Measurements from ENCODE around the gene TMEM151A. TPM values are rescaled to one million over a fixed set of nuclear protein-coding genes. Genes with fewer than 3 reads are reported as not detected.
A peak's percentile ranks its signal among the peaks of the same experiment; 100 is the strongest.
"Not testable (repeated sequence)": the region's sequence is repeated elsewhere in the genome, so short reads cannot be mapped to it uniquely, and the experiment has no call there.

Gene TMEM151A
- polyA plus RNA-seq, 1 experiment, result 0.15 TPM

DNA sequence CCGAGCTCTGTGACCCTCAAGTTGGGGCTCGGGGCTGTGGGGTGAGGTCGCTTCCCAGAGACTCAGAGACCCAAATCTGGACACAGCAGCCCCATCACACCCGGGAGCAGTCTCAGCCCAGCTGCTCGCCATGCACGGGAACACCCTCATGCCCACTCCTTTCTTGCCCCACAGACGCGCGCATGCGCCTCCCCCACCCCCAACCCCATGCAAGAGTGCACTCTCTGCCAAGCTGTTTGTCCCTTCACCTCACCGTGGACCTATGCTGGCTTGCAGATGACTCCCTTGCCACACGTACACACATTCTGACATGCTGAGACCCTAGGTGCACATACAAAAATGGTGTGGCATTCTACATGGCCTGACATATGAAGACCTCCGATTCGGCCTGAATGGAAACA lies 25.6 kb downstream of the TMEM151A start:
- H3K4me3 ChIP-seq (ENCODE audit: low read depth, low read length), result peak overlapping the region; percentile 69
- ChIA-PET POLR2A (interaction anchor here (1.0 to 1.1 kb wide), 2 partner anchors 9 to 28 kb away, joined by 6 to 10 read pairs; partner anchors contain the start of gene YIF1A), CTCF (interaction anchor here (2.3 to 11.3 kb wide), 4 partner anchors 9 to 70 kb away, joined by 15 to 188 read pairs (median 22); partner anchors contain the start of gene RIN1)
- no peak for DNase-seq (ENCODE audit: low read depth)
- no peaks in the 10 kb centered on the region for H3K27me3 ChIP-seq (ENCODE audit: control insufficient read depth, insufficient read depth, low read length)
- no peaks in the 10 kb centered on the region; the same call in 1 of the 2 replicates for H3K36me3 ChIP-seq (ENCODE audit: control insufficient read depth, insufficient read depth, low read length)
- TF ChIP-seq, protein P1, sequence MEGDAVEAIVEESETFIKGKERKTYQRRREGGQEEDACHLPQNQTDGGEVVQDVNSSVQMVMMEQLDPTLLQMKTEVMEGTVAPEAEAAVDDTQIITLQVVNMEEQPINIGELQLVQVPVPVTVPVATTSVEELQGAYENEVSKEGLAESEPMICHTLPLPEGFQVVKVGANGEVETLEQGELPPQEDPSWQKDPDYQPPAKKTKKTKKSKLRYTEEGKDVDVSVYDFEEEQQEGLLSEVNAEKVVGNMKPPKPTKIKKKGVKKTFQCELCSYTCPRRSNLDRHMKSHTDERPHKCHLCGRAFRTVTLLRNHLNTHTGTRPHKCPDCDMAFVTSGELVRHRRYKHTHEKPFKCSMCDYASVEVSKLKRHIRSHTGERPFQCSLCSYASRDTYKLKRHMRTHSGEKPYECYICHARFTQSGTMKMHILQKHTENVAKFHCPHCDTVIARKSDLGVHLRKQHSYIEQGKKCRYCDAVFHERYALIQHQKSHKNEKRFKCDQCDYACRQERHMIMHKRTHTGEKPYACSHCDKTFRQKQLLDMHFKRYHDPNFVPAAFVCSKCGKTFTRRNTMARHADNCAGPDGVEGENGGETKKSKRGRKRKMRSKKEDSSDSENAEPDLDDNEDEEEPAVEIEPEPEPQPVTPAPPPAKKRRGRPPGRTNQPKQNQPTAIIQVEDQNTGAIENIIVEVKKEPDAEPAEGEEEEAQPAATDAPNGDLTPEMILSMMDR (IDR thresholded peaks at IDR 0.05; ENCODE audit: insufficient read depth, low read depth, low read length), result no peak

DNA sequence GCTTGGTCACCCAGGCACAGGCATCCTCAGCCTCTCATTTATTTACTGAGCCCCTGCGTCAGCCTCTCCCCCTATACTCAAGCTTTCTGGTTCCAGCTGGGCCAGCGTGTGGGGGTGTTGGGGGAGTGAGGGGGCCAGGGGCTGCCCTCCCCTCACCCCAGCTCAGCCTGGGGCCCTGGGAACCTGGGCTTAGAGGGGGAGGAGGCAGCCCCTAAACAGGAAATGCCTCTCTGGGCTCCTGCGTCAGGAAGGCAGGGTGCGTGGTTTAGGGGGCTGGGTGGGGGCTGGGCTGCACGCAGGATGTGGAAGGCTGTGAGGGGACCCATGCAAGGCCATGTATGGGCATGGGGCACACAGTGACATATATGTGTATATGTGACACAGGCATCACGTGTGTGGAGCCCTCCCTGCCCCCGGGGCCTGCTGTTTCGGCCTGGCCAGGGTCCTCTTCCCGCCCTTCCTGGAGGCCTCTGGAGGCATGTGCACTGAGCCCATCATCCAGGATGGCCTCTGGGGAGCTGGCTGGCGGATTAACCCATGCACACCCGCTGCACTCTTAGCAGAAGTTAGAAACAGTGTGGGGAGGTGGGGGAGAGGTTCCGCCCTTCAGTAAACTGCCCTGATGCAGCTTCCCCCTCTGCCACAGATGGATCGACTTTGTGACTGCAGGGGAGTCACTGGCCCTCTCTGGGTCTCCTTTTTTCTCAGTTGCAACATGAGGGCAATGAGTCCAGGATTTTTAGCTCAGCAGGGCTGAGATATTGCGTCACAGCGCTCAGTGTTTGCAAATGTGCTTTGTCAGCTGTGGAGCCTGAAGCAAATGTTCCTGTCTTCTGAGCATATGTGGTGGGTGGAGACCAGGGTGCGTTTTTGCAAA lies 26.3 kb downstream of the TMEM151A start:
- Histone ChIP-seq H3K4me3 (ENCODE audit: low read depth, low read length) (no peak overlapping the region), H3K36me3 (ENCODE audit: control insufficient read depth, insufficient read depth, low read length) (no peaks in the 10 kb centered on the region; the same call in 1 of the 2 replicates), H3K27me3 (ENCODE audit: control insufficient read depth, insufficient read depth, low read length) (no peaks in the 10 kb centered on the region)
- no peak for DNase-seq (ENCODE audit: low read depth)
- CTCF ChIA-PET, result interaction anchor here (0.6 to 11.3 kb wide), 5 partner anchors 9 to 74 kb away, joined by 3 to 188 read pairs (median 17); partner anchors contain the start of gene RIN1
- TF ChIP-seq, protein P1 (IDR thresholded peaks at IDR 0.05; ENCODE audit: insufficient read depth, low read depth, low read length), result no peak
- POLR2A ChIA-PET, result interaction anchor here (0.8 kb wide), 1 partner anchor 29 kb away, joined by 6 read pairs; the partner anchor contains the start of gene YIF1A

DNA sequence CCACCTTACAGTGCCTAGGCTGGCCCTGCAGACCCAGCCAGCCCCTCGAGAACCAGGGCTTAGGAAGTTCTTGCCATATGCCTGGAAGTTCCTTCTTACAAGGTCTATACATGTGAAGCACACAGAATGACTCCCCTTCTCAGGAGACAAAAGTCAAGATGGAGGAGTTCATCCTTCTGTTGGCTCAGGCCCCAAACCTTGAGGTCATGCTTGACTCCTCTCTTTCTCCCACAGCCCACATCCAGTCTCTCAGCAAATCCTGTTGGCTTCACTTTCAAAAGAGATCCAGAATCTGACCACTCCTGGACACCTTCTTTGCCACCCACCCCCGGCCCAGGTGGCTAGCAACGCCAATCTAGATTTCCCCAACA lies 26.9 kb downstream of the TMEM151A start:
- Histone ChIP-seq H3K36me3 (ENCODE audit: control insufficient read depth, insufficient read depth, low read length) (no peaks in the 10 kb centered on the region; the same call in 1 of the 2 replicates), H3K4me3 (ENCODE audit: low read depth, low read length) (no peak overlapping the region), H3K27me3 (ENCODE audit: control insufficient read depth, insufficient read depth, low read length) (no peaks in the 10 kb centered on the region)
- TF ChIP-seq, protein P1 (IDR thresholded peaks at IDR 0.05; ENCODE audit: insufficient read depth, low read depth, low read length), result no peak
- POLR2A ChIA-PET, result interaction anchor here (0.8 kb wide), 1 partner anchor 30 kb away, joined by 6 read pairs; the partner anchor contains the start of gene YIF1A
- CTCF ChIA-PET, result interaction anchor here (0.6 to 11.3 kb wide), 5 partner anchors 8 to 74 kb away, joined by 3 to 188 read pairs (median 17); partner anchors contain the start of gene RIN1
- no peak for DNase-seq (ENCODE audit: low read depth)

DNA sequence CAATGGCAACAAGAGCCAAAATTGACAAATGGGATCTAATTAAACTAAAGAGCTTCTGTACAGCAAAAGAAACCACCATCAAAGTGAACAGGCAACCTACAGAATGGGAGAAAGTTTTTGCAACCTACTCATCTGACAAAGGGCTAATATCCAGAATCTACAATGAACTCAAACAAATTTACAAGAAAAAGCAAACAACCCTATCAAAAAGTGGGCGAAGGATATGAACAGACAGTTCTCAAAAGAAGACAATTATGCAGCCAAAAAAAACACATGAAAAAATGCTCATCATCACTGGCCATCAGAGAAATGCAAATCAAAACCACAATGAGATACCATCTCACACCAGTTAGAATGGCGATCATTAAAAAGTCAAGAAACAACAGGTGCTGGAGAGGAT lies 28.6 kb downstream of the TMEM151A start:
- H3K27me3 ChIP-seq (ENCODE audit: control insufficient read depth, insufficient read depth, low read length); CTCF ChIA-PET; H3K36me3 ChIP-seq (ENCODE audit: control insufficient read depth, insufficient read depth, low read length); POLR2A ChIA-PET; DNase-seq (ENCODE audit: low read depth); H3K4me3 ChIP-seq (ENCODE audit: low read depth, low read length): not testable (repeated sequence)

DNA sequence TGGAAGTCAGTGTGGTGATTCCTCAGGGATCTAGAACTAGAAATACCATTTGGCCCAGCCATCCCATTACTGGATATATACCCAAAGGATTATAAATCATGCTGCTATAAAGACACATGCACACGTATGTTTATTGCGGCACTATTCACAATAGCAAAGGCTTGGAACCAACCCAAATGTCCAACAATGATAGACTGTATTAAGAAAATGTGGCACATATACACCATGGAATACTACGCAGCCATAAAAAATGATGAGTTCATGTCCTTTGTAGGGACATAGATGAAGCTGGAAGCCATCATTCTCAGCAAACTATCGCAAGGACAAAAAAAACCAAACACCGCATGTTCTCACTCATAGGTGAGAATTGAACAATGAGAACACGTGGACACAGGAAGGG lies 29.1 kb downstream of the TMEM151A start:
- POLR2A ChIA-PET; H3K27me3 ChIP-seq (ENCODE audit: control insufficient read depth, insufficient read depth, low read length); H3K4me3 ChIP-seq (ENCODE audit: low read depth, low read length); DNase-seq (ENCODE audit: low read depth); CTCF ChIA-PET; H3K36me3 ChIP-seq (ENCODE audit: control insufficient read depth, insufficient read depth, low read length): not testable (repeated sequence)

DNA sequence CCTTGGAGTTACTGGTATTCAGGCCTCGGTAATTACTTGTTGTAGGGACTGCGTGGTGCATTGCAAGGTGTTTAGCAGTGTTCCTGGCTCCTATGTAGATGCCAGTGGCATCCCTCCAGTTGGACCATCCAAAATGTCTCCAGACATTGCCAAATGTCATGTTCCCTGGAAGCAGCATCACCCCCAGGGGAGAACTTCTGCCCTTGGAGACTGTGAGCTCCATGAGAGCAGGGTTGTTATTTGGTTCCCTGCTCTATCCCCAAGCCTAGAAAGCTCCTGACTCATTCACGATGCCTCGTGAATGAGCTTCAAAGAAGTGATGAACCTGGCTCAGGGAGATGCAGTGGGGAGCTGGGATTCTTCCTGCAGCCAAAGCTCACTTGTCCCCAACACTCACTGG lies 29.9 kb downstream of the TMEM151A start:
- DNase-seq (ENCODE audit: low read depth), result no peak
- POLR2A ChIA-PET, result no interaction called here
- TF ChIP-seq, protein P1 (IDR thresholded peaks at IDR 0.05; ENCODE audit: insufficient read depth, low read depth, low read length), result no peak
- CTCF ChIA-PET, result interaction anchor here (1.3 to 1.7 kb wide), 3 partner anchors 8 to 14 kb away, joined by 4 to 7 read pairs (median 4); partner anchors contain the start of gene RIN1
- no peaks in the 10 kb centered on the region for H3K27me3 ChIP-seq (ENCODE audit: control insufficient read depth, insufficient read depth, low read length)
- H3K4me3 ChIP-seq (ENCODE audit: low read depth, low read length), result no peak overlapping the region
- no peaks in the 10 kb centered on the region for H3K36me3 ChIP-seq (ENCODE audit: control insufficient read depth, insufficient read depth, low read length)

Measured in BJ (cell line).